Gastroesophageal sphincter (tissue), 4 donors: ENCODE data around the gene SND1. TPM values are rescaled to one million over a fixed set of nuclear protein-coding genes. Genes with fewer than 3 reads are reported as not detected.

ENCODE experiments used
- ATAC-seq: fragments of 150-250 bp; one replicate; pipeline ENCODE4 v1.9.1; 2016; ENCODE audit warnings: mild to moderate bottlenecking, moderate library complexity
- H3K27ac ChIP-seq, 4 donors: fragments of 200-600 bp; sonication (generic) in 3 of 4; 1 replicate in 3 of 4; 2 replicates in 1 of 4; pipeline ENCODE4 v1.5.1; 2016 to 2019
- H3K27me3 ChIP-seq: fragments of 200-600 bp; sonication (generic); one replicate; pipeline ENCODE4 v1.5.1; 2019
- H3K36me3 ChIP-seq, 2 donors: fragments of 200-600 bp; sonication (generic); one replicate each; pipeline ENCODE4 v1.5.1; 2019; ENCODE audit warnings: control low read depth in 1 of 2
- H3K4me1 ChIP-seq, 3 donors: fragments of 200-600 bp; sonication (generic); 1 replicate in 2 of 3; 2 replicates in 1 of 3; pipeline ENCODE4 v1.5.1; 2016 to 2019; ENCODE audit warnings: control low read depth in 2 of 3
- H3K4me3 ChIP-seq, 2 donors: fragments of 200-600 bp; sonication (generic); one replicate each; pipeline ENCODE4 v1.5.1; 2019; ENCODE audit warnings: mild to moderate bottlenecking in 1 of 2, moderate library complexity in 1 of 2
- H3K9me3 ChIP-seq, 3 donors: fragments of 200-600 bp; sonication (generic); one replicate each; pipeline ENCODE4 v1.5.1; 2017 to 2019; ENCODE audit warnings: control low read depth in 2 of 3
- EP300 ChIP-seq: sonication (generic); formaldehyde crosslinking; IDR thresholded peaks from one replicate; pipeline ENCODE4 v1.6.1; 2017; ENCODE audit warnings: antibody characterized with exemption, mild to moderate bottlenecking
- POLR2A ChIP-seq, 2 donors: fragments of 450-650 bp; IDR thresholded peaks; one replicate each; pipeline ENCODE4 v1.6.1; 2017; ENCODE audit warnings: antibody characterized with exemption in 2 of 2, mild to moderate bottlenecking in 2 of 2, moderate library complexity in 1 of 2
- POLR2AphosphoS5 ChIP-seq: sonication (generic); formaldehyde crosslinking; IDR thresholded peaks from one replicate; pipeline ENCODE4 v1.6.1; 2017; ENCODE audit warnings: antibody characterized with exemption
- whole genome bisulfite sequencing, 2 donors: methylation state at CpG; one replicate each; pipeline ENCODE4 v1.1.5; 2018; ENCODE audit warnings: low coverage in 1 of 2; 5-methylcytosine and 5-hydroxymethylcytosine counted together
- total RNA-seq, 4 donors: library from RNA; depleted of rRNA; stranded (reverse); fragments of >200 nt; gene quantifications; one replicate each; pipeline ENCODE4 v1.1.0, GENCODE V29; 2016
- TF ChIP-seq, protein P1 (sequence below), 4 experiments: fragments of 200-600 bp in 2 of 4; fragments of 450-650 bp in 2 of 4; sonication (generic) in 1 of 4; IDR thresholded peaks; one replicate each; pipeline ENCODE4 v1.5.1; 2017 to 2019; ENCODE audit warnings: antibody characterized with exemption in 4 of 4, mild to moderate bottlenecking in 2 of 4, moderate library complexity in 2 of 4

Gene SND1
- total RNA-seq, 4 donors from 2014 or later: 97.1 to 119 (median 103) TPM

DNA sequence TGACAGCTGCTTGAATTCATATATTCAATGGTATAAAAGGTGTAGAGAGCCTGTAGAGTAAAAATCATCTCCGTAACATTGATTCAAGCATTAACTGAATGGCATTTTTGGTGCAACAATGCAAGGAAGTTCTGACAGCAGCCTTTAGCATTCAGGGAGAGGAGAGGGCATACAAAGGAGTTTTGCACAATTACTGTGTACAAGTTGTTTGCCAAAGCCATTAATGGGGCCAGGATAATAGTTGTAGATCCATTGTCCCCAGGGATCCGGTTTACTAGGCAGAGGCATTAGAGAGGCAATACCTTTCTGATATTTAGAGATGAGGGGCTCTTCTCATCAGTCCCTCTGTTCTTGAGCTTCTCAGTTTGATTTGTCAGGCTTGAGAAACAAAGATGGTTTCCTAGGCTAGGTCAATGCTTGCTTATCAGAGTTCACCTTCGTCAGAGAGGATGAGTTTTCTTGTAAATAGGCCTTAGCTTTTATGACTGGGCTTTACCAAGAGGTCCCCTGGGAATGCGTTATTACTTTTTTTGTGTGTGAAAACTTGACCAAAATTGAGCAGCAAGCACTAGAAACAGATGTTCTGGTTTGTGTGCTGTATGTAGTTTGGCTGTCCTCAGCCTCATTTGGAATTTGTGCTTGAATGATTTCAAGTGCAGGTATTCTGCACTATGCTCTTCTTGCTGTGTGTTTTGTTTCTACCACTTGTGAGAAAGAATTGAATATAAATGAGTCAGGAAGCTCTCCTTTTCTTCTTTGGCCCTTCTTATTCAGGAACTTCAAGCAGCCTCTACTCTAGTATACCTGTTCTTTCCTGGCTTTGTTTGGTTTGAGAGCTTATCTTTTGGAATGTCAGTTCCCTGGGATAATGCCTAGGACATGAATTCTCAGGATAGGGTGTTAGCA lies 32.0 kb downstream of the SND1 start:
- peaks cover 0 to 4% (median 0%) of the 10 kb centered on the region in 3 donors for H3K4me1 ChIP-seq
- no peak overlapping the region for H3K27ac ChIP-seq
- no peak overlapping the region for H3K4me3 ChIP-seq
- H3K36me3 ChIP-seq: peaks cover 0 to 26% of the 10 kb centered on the region in 2 donors
- ATAC-seq: no peak
- WGBS, 2 donors: 60 to 83% methylated on average over 3 to 4 of the region's 4 CpGs
- no peaks in the 10 kb centered on the region for H3K27me3 ChIP-seq
- H3K9me3 ChIP-seq: no peaks in the 10 kb centered on the region
- TF ChIP-seq POLR2AphosphoS5 (no peak), EP300 (no peak), POLR2A (IDR thresholded peaks at IDR 0.05) (no peak)
- TF ChIP-seq, protein P1, sequence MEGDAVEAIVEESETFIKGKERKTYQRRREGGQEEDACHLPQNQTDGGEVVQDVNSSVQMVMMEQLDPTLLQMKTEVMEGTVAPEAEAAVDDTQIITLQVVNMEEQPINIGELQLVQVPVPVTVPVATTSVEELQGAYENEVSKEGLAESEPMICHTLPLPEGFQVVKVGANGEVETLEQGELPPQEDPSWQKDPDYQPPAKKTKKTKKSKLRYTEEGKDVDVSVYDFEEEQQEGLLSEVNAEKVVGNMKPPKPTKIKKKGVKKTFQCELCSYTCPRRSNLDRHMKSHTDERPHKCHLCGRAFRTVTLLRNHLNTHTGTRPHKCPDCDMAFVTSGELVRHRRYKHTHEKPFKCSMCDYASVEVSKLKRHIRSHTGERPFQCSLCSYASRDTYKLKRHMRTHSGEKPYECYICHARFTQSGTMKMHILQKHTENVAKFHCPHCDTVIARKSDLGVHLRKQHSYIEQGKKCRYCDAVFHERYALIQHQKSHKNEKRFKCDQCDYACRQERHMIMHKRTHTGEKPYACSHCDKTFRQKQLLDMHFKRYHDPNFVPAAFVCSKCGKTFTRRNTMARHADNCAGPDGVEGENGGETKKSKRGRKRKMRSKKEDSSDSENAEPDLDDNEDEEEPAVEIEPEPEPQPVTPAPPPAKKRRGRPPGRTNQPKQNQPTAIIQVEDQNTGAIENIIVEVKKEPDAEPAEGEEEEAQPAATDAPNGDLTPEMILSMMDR (IDR thresholded peaks at IDR 0.05): no peak

DNA sequence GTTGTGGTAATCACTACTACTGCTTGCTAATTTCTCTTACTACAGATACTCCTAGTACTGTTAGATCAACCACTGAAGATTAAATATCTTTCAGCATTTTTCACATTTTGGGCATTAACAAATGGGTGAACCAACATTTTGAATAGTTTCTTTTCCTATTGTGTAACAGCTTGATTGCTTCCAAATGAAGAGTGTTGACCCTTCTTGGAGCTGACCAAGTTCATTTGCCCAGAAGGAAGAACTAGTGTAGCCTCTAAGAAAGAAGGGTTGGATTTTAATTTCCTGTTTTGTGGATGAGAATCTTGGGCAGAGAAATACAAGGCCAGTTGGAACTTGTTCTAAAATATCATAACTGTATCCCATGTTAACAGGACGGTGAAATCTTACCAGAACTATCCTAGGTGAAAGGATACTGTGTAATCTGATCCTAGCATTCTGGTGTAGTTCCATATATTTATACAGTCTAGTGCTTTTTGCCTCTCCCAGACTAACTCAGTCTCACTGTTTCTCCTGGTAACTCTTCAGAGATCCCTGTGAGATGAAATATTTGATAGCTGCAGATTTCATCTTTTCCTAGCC lies 37.3 kb downstream of the SND1 start:
- Histone ChIP-seq H3K27ac (no peak overlapping the region), H3K4me1 (no peaks in the 10 kb centered on the region), H3K36me3 (peaks cover 0 to 48% of the 10 kb centered on the region in 2 donors), H3K4me3 (no peak overlapping the region), H3K27me3 (no peaks in the 10 kb centered on the region), H3K9me3 (no peaks in the 10 kb centered on the region)
- no peak for ATAC-seq
- WGBS, 2 donors: 75 to 100% methylated on average over 1 of the region's 1 CpG
- TF ChIP-seq POLR2AphosphoS5: no peak
- TF ChIP-seq POLR2A (IDR thresholded peaks at IDR 0.05): no peak
- no peak for TF ChIP-seq EP300
- TF ChIP-seq, protein P1 (IDR thresholded peaks at IDR 0.05): no peak

- Histone ChIP-seq H3K27ac (no peak overlapping the region), H3K4me1 (no peaks in the 10 kb centered on the region), H3K9me3 (no peaks in the 10 kb centered on the region), H3K36me3 (peaks cover 1 to 58% of the 10 kb centered on the region in 2 donors), H3K4me3 (no peak overlapping the region), H3K27me3 (no peaks in the 10 kb centered on the region)
- no peak for ATAC-seq
- TF ChIP-seq, protein P1 (IDR thresholded peaks at IDR 0.05): no peak
- no peak for TF ChIP-seq POLR2AphosphoS5
- no peak for TF ChIP-seq EP300
- TF ChIP-seq POLR2A (IDR thresholded peaks at IDR 0.05): no peak
- 94 to 96% methylated on average over 3 of the region's 3 CpGs for WGBS, 2 donors
These were observed 38.3 kb downstream of the SND1 start for GRCh38 chr7:127690337-127690736.

DNA sequence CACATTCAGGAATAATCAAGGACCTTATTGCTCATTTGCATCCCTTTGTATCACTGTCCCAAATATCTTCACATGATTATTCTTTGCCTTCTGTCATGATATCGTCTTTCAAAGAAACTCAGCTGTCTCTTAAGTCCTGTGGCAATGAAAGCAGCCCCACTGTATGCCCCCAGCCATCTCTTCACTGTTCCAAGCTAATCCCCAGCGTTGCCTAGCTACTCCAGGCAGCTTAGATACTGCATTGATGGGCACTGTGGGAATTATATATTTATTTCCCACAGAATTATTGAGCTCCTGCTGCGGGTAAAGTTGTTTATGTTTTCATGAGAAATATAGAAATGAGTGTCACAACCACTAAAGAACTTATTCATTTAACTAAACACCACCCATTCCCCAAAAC lies 38.8 kb downstream of the SND1 start:
- Histone ChIP-seq H3K27me3 (no peaks in the 10 kb centered on the region), H3K27ac (no peak overlapping the region), H3K9me3 (no peaks in the 10 kb centered on the region), H3K4me1 (no peaks in the 10 kb centered on the region), H3K4me3 (no peak overlapping the region), H3K36me3 (peaks cover 4 to 63% of the 10 kb centered on the region in 2 donors)
- 89 to 100% methylated on average over 2 to 3 of the region's 3 CpGs for WGBS, 2 donors
- ATAC-seq: no peak
- TF ChIP-seq POLR2A (IDR thresholded peaks at IDR 0.05): no peak
- TF ChIP-seq, protein P1 (IDR thresholded peaks at IDR 0.05): no peak
- no peak for TF ChIP-seq EP300
- TF ChIP-seq POLR2AphosphoS5: no peak
